GM12878 (cell line): ENCODE measurements around the gene TMEM255A.

ENCODE experiments used
- BACH1 ChIP-seq: fragments of 450-650 bp; IDR thresholded peaks from 2 replicates; pipeline ENCODE4 v1.6.1; 2017; ENCODE audit warnings: mild to moderate bottlenecking, borderline replicate concordance
- CTCF ChIP-seq, 3 experiments: IDR thresholded peaks in 2 of 3; conservative IDR thresholded peaks in 1 of 3; 2 replicates each; pipeline ENCODE4 v1.5.1; 2011; ENCODE audit warnings: low read depth in 3 of 3, low read length in 3 of 3, mild to moderate bottlenecking in 3 of 3, control low read depth in 2 of 3, moderate library complexity in 2 of 3, inconsistent platforms in 1 of 3, mixed read lengths in 1 of 3; ENCODE audit not compliant: control insufficient read depth in 2 of 3, insufficient read depth in 1 of 3; ENCODE audit errors: extremely low read depth in 1 of 3
- ESRRA ChIP-seq: IDR thresholded peaks from 2 replicates; pipeline ENCODE4 v1.6.1; 2012; ENCODE audit warnings: mild to moderate bottlenecking, low read length, improper control_type of control experiment
- EZH2 ChIP-seq: IDR thresholded peaks from 2 replicates; pipeline ENCODE4 v1.6.1; 2012; ENCODE audit warnings: low read depth, mild to moderate bottlenecking, control low read depth, inconsistent platforms, low read length, borderline replicate concordance; ENCODE audit not compliant: control insufficient read depth
- FOS ChIP-seq: IDR thresholded peaks from 3 replicates; pipeline ENCODE4 v1.6.1; 2011; ENCODE audit warnings: borderline replicate concordance; ENCODE audit not compliant: insufficient read length; ENCODE audit errors: extremely low read depth
- POLR2A ChIP-seq: IDR thresholded peaks from 2 replicates; pipeline ENCODE4 v1.6.1; 2011; ENCODE audit warnings: low read depth, mild to moderate bottlenecking, low read length
- ZZZ3 ChIP-seq: IDR thresholded peaks from 2 replicates; pipeline ENCODE4 v1.6.1; 2011; ENCODE audit warnings: low read depth; ENCODE audit not compliant: control insufficient read depth, insufficient read length
- TF ChIP-seq, protein P1 (sequence below): IDR thresholded peaks from 2 replicates; pipeline ENCODE4 v1.6.1; 2012; ENCODE audit warnings: low read depth, low read length, improper control_type of control experiment
- TF ChIP-seq, protein P2 (sequence below): IDR thresholded peaks from 2 replicates; pipeline ENCODE4 v1.6.1; 2012; ENCODE audit warnings: mild to moderate bottlenecking, low read depth, low read length

DNA sequence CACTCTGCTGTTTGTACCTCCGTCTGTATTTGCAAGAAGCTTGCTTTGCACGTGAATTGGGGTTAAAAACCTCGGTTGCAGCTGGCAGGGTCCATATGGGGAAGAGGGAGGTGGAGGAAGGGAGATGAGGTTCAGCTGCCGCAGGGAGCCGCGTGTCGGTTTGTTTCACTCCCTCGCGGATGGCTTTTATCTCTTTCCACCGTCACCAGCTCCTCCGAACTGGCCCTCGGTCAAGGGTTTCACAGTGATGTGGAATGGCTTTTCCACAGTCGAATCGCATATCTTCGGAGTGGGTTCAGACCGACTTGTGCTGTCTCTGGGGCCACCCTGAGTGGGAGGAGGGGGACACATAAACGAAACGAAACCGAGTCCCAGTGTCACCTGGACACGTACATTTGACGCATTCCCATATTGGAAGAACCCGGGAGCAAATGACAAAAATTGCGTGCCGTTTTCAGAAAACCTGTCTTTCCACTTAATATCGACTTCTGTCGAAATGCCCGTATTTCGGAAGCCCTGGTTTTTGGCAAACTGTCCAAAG is 59.7 kb downstream of the TMEM255A start:
- TF ChIP-seq ZZZ3 = no peak
- no peak for TF ChIP-seq ESRRA
- no peak for TF ChIP-seq FOS
- TF ChIP-seq, protein P1, sequence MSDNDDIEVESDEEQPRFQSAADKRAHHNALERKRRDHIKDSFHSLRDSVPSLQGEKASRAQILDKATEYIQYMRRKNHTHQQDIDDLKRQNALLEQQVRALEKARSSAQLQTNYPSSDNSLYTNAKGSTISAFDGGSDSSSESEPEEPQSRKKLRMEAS = no peak
- TF ChIP-seq CTCF (IDR thresholded peaks at IDR 0.05 in 2 of 3, conservative IDR thresholded peaks at IDR 0.05 in 1 of 3; ENCODE audit: control insufficient read depth in 2 of 3, extremely low read depth in 1 of 3, insufficient read depth in 1 of 3, low read depth in 3 of 3, low read length in 3 of 3) = no peak
- TF ChIP-seq, protein P2, sequence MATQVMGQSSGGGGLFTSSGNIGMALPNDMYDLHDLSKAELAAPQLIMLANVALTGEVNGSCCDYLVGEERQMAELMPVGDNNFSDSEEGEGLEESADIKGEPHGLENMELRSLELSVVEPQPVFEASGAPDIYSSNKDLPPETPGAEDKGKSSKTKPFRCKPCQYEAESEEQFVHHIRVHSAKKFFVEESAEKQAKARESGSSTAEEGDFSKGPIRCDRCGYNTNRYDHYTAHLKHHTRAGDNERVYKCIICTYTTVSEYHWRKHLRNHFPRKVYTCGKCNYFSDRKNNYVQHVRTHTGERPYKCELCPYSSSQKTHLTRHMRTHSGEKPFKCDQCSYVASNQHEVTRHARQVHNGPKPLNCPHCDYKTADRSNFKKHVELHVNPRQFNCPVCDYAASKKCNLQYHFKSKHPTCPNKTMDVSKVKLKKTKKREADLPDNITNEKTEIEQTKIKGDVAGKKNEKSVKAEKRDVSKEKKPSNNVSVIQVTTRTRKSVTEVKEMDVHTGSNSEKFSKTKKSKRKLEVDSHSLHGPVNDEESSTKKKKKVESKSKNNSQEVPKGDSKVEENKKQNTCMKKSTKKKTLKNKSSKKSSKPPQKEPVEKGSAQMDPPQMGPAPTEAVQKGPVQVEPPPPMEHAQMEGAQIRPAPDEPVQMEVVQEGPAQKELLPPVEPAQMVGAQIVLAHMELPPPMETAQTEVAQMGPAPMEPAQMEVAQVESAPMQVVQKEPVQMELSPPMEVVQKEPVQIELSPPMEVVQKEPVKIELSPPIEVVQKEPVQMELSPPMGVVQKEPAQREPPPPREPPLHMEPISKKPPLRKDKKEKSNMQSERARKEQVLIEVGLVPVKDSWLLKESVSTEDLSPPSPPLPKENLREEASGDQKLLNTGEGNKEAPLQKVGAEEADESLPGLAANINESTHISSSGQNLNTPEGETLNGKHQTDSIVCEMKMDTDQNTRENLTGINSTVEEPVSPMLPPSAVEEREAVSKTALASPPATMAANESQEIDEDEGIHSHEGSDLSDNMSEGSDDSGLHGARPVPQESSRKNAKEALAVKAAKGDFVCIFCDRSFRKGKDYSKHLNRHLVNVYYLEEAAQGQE = no peak
- TF ChIP-seq BACH1 = no peak
- TF ChIP-seq POLR2A = no peak
- no peak for TF ChIP-seq EZH2
